Articular chondrocyte of knee joint (primary cell): Measurements from ENCODE around the gene TMEM138. TPM values are rescaled to one million over a fixed set of nuclear protein-coding genes. Genes with fewer than 3 reads are reported as not detected.

Source experiments
- total RNA-seq: library from RNA; depleted of rRNA; stranded (reverse); fragments of >200 nt; gene quantifications from 2 replicates; pipeline ENCODE4 v1.2.3, GENCODE V29; 2012

Gene TMEM138
- 22.3 and 31.6 TPM in 2 replicates for total RNA-seq

GRCh38 chr11:61361741-61362541 lies at the start of gene TMEM138, which contains the start of gene CYB561A3:
TMEM138 (plus strand) TSS chr11:61362374; CDS start chr11:61364391, 2,017 bp downstream.
CYB561A3 (minus strand) TSS chr11:61361882; CDS start chr11:61356713, 5,169 bp downstream.

GRCh38 chr11:61332797-61333549 lies 29.2 kb upstream of the TMEM138 start, which contains the start of the genes DDB1 and TKFC:
DDB1 (minus strand) TSS chr11:61333105; CDS start chr11:61332968, 137 bp downstream.
TKFC (plus strand) TSS chr11:61333228; CDS start chr11:61334729, 1,501 bp downstream.

Other genes starting within 250 kb of the TMEM138 start
- 16.6 and 17.5 TPM in 2 replicates for gene VPS37C, start 200.9 kb upstream of the TMEM138 start, total RNA-seq
- gene PGA3, start 158.9 kb upstream of the TMEM138 start, total RNA-seq: 0.39 and 0.54 TPM in 2 replicates
- 0.13 and 0.32 TPM in 2 replicates for gene PGA4, start 140.0 kb upstream of the TMEM138 start, total RNA-seq
- not detected in 2 replicates for gene PGA5, start 121.2 kb upstream of the TMEM138 start, total RNA-seq
- gene VWCE, start 67.1 kb upstream of the TMEM138 start, total RNA-seq: 0.86 and 1.3 TPM in 2 replicates
- gene DDB1, start 29.3 kb upstream of the TMEM138 start, total RNA-seq: 231 and 232 TPM in 2 replicates
- 21.8 and 27.8 TPM in 2 replicates for gene TKFC, start 29.1 kb upstream of the TMEM138 start, total RNA-seq
- 34.0 and 37.1 TPM in 2 replicates for gene CYB561A3, start 492 bp upstream of the TMEM138 start, total RNA-seq
- gene TMEM216, start 30.2 kb downstream of the TMEM138 start, total RNA-seq: 9.9 and 13.7 TPM in 2 replicates
- 34.3 and 35.8 TPM in 2 replicates for gene CPSF7, start 67.6 kb downstream of the TMEM138 start, total RNA-seq
- 44.9 and 63.3 TPM in 2 replicates for gene SDHAF2, start 67.8 kb downstream of the TMEM138 start, total RNA-seq
- under 0.01 TPM in 1 of 2 replicates, not detected in the other for gene LRRC10B, start 146.4 kb downstream of the TMEM138 start, total RNA-seq
- gene SYT7, start 218.7 kb downstream of the TMEM138 start, total RNA-seq: 3.4 and 4.3 TPM in 2 replicates